Activated naive CD4-positive, alpha-beta T cell treated with anti-CD3 and anti-CD28 coated beads, Interleukin-2, amount 50 U/mL, for 72 hours (primary cell): ENCODE results near the gene CDCA5. TPM values are rescaled to one million over a fixed set of nuclear protein-coding genes. Genes with fewer than 3 reads are reported as not detected.
A peak's percentile ranks its signal among the peaks of the same experiment; 100 is the strongest.

Experiments used
- ATAC-seq, 2 donors: fragments of 150-1000 bp; cut with Tn5 transposase; 2 replicates each; pipeline ENCODE4 v1.10.0; 2021; ENCODE audit warnings: mild to moderate bottlenecking in 2 of 2, moderate library complexity in 2 of 2
- DNase-seq, 2 donors: peaks; one replicate each; pipeline ENCODE4 v3.0.0; 2021 to 2022; ENCODE audit warnings: low spot score in 2 of 2
- H3K27ac Mint-ChIP-seq, 2 donors: one replicate each; pipeline ENCODE4 v1.8.0; 2022; ENCODE audit warnings: mild to moderate bottlenecking in 2 of 2, mixed read lengths in 2 of 2
- H3K36me3 Mint-ChIP-seq, 2 donors: one replicate each; pipeline ENCODE4 v1.8.0; 2022; ENCODE audit warnings: mixed read lengths in 2 of 2
- H3K9me3 Mint-ChIP-seq, 2 donors: one replicate each; pipeline ENCODE4 v1.8.0; 2022; ENCODE audit warnings: mixed read lengths in 2 of 2
- total RNA-seq, 2 donors: library from RNA; stranded (reverse); gene quantifications; one replicate each; pipeline ENCODE4 v1.2.3, GENCODE V29; 2022

The CDCA5 gene
- total RNA-seq, 2 donors from 2014 or later = 128 to 203 TPM

- no peak overlapping the region for H3K27ac Mint-ChIP-seq
- peaks cover 7 to 11% of the 10 kb centered on the region in 2 donors for H3K36me3 Mint-ChIP-seq
- DNase-seq (no peak), ATAC-seq (no peak)
- H3K9me3 Mint-ChIP-seq = no peaks in the 10 kb centered on the region
Observed at GRCh38 chr11:65045061-65045460, 38.8 kb downstream of the CDCA5 start.

GRCh38 chr11:65043881-65044501 is 39.8 kb downstream of the CDCA5 start:
- ATAC-seq (no peak), DNase-seq (no peak)
- H3K9me3 Mint-ChIP-seq = no peaks in the 10 kb centered on the region
- H3K36me3 Mint-ChIP-seq = peaks cover 7 to 11% of the 10 kb centered on the region in 2 donors
- no peak overlapping the region for H3K27ac Mint-ChIP-seq

- DNase-seq = no peak
- H3K36me3 Mint-ChIP-seq = peaks cover 7 to 11% of the 10 kb centered on the region in 2 donors
- no peaks in the 10 kb centered on the region for H3K9me3 Mint-ChIP-seq
- ATAC-seq = no peak
- H3K27ac Mint-ChIP-seq = peak overlapping the region in 1 of 2 donors; percentile 71
Observed at GRCh38 chr11:65042891-65043290, 40.9 kb downstream of the CDCA5 start.

GRCh38 chr11:65040847-65041622 is 42.8 kb downstream of the CDCA5 start, which contains the start of gene SAC3D1:
TSS of gene SAC3D1 (plus strand) at chr11:65041210. CDS start at chr11:65041293, 83 bp downstream.
- peak within 1 kb of the TSS; percentile 82 to 92 for H3K27ac Mint-ChIP-seq

GRCh38 chr11:65040520-65040846 is 43.4 kb downstream of the CDCA5 start:
- H3K27ac Mint-ChIP-seq = peak overlapping the region; percentile 82 to 92
- H3K36me3 Mint-ChIP-seq = peaks cover 5 to 7% of the 10 kb centered on the region in 2 donors
- DNase-seq (no peak), ATAC-seq (no peak)
- H3K9me3 Mint-ChIP-seq = no peaks in the 10 kb centered on the region

More at GRCh38 chr11:65040847-65041622, 42.8 kb downstream of the CDCA5 start, which contains the start of gene SAC3D1:
- H3K9me3 Mint-ChIP-seq = no peaks in the 10 kb centered on the region
- peaks cover 5 to 7% of the 10 kb centered on the region in 2 donors for H3K36me3 Mint-ChIP-seq
- DNase-seq (peak; percentile 90 to 94), ATAC-seq (peak; percentile 90 to 95)

GRCh38 chr11:65036931-65037330 is 46.9 kb downstream of the CDCA5 start:
- no peak for DNase-seq
- Mint-ChIP-seq H3K9me3 (no peaks in the 10 kb centered on the region), H3K27ac (no peak overlapping the region), H3K36me3 (no peaks in the 10 kb centered on the region)
- ATAC-seq = no peak

GRCh38 chr11:65035579-65035978 is 48.3 kb downstream of the CDCA5 start:
- Mint-ChIP-seq H3K36me3 (no peaks in the 10 kb centered on the region), H3K27ac (no peak overlapping the region), H3K9me3 (no peaks in the 10 kb centered on the region)
- no peak for ATAC-seq
- DNase-seq = no peak

- DNase-seq (no peak), ATAC-seq (no peak)
- Mint-ChIP-seq H3K9me3 (no peaks in the 10 kb centered on the region), H3K27ac (no peak overlapping the region), H3K36me3 (no peaks in the 10 kb centered on the region)
Observed at GRCh38 chr11:65034423-65034822, 49.4 kb downstream of the CDCA5 start.

- DNase-seq (no peak), ATAC-seq (no peak)
- Mint-ChIP-seq H3K36me3 (no peaks in the 10 kb centered on the region), H3K27ac (no peak overlapping the region), H3K9me3 (no peaks in the 10 kb centered on the region)
Observed at GRCh38 chr11:65032216-65032615, 51.6 kb downstream of the CDCA5 start.

Other genes with a start within 250 kb of the CDCA5 start
- gene CDC42BPG, start 239.4 kb downstream of the CDCA5 start, total RNA-seq = under 1 TPM; 0.61 to 0.76 TPM
- gene EHD1, start 205.4 kb downstream of the CDCA5 start, total RNA-seq = 100 to 1,000 TPM in 1 of 2 donors, 10 to 100 TPM in 1; 93.1 to 123 TPM
- 10 to 100 TPM; 21.2 to 26.8 TPM for gene ATG2A, start 166.8 kb downstream of the CDCA5 start, total RNA-seq
- 10 to 100 TPM in 1 of 2 donors, 1 to 10 TPM in 1; 2.8 to 29.9 TPM for gene PPP2R5B, start 159.4 kb downstream of the CDCA5 start, total RNA-seq
- gene GPHA2, start 148.1 kb downstream of the CDCA5 start, total RNA-seq = not detected
- gene MAJIN, start 111.9 kb downstream of the CDCA5 start, total RNA-seq = under 1 TPM in 1 of 2 donors, not detected in 1; 0.45 TPM
- not detected for gene BATF2, start 87.1 kb downstream of the CDCA5 start, total RNA-seq
- gene ARL2, start 69.9 kb downstream of the CDCA5 start, total RNA-seq = 10 to 100 TPM; 82.6 to 96.1 TPM
- gene SNX15, start 56.6 kb downstream of the CDCA5 start, total RNA-seq = 10 to 100 TPM; 12.5 to 14.5 TPM
- 10 to 100 TPM in 1 of 2 donors, 1 to 10 TPM in 1; 8.9 to 33.3 TPM for gene SAC3D1, start 42.8 kb downstream of the CDCA5 start, total RNA-seq
- gene NAALADL1, start 25.5 kb downstream of the CDCA5 start, total RNA-seq = 10 to 100 TPM; 14.9 to 23.1 TPM
- gene ZFPL1, start 182 bp upstream of the CDCA5 start, total RNA-seq = 10 to 100 TPM; 29.9 to 41.3 TPM
- 100 to 1,000 TPM in 1 of 2 donors, 10 to 100 TPM in 1; 60.4 to 101 TPM for gene VPS51, start 12.2 kb upstream of the CDCA5 start, total RNA-seq
- 10 to 100 TPM; 20.5 to 24.3 TPM for gene TM7SF2, start 27.8 kb upstream of the CDCA5 start, total RNA-seq
- gene ZNHIT2, start 33.7 kb upstream of the CDCA5 start, total RNA-seq = 1 to 10 TPM; 5.6 to 10.0 TPM
- 1,000 to 10,000 TPM in 1 of 2 donors, 100 to 1,000 TPM in 1; 983 to 1,040 TPM for gene FAU, start 38.1 kb upstream of the CDCA5 start, total RNA-seq
- gene MRPL49, start 38.3 kb upstream of the CDCA5 start, total RNA-seq = 10 to 100 TPM; 55.3 to 92.6 TPM
- gene SYVN1, start 50.5 kb upstream of the CDCA5 start, total RNA-seq = 10 to 100 TPM; 30.2 to 31.6 TPM
- not detected for gene SPDYC, start 86.2 kb upstream of the CDCA5 start, total RNA-seq
- gene CAPN1, start 97.9 kb upstream of the CDCA5 start, total RNA-seq = 100 to 1,000 TPM; 119 to 137 TPM
- gene POLA2, start 177.9 kb upstream of the CDCA5 start, total RNA-seq = 10 to 100 TPM; 66.8 to 69.9 TPM
- gene CDC42EP2, start 230.8 kb upstream of the CDCA5 start, total RNA-seq = 1 to 10 TPM; 3.5 to 3.9 TPM
- gene DPF2, start 249.8 kb upstream of the CDCA5 start, total RNA-seq = 10 to 100 TPM; 75.3 to 79.4 TPM